Keratinocyte (primary cell): ENCODE measurements around the gene LEFTY1. TPM values are rescaled to one million over a fixed set of nuclear protein-coding genes. Genes with fewer than 3 reads are reported as not detected.

Experiments used
- DNase-seq: peaks from one replicate; pipeline ENCODE4 v3.0.0-alpha.2; 2011; ENCODE audit warnings: low read depth, missing footprints, low spot score
- FAIRE-seq: peaks from 2 replicates; lab custom pipeline; 2011; peaks lifted over from hg19 to GRCh38; lab: Jason Lieb, UNC
- H2AFZ ChIP-seq: 2 replicates; pipeline ENCODE4 v1.6.0; 2012; ENCODE audit warnings: low read length, control low read depth, inconsistent platforms; ENCODE audit not compliant: control insufficient read depth
- H3K27ac ChIP-seq: 2 replicates; pipeline ENCODE4 v1.5.1; 2011; ENCODE audit warnings: low read length; ENCODE audit not compliant: control insufficient read depth, insufficient read depth
- H3K27me3 ChIP-seq: 3 replicates; pipeline ENCODE4 v1.6.0; 2011; ENCODE audit warnings: low read length; ENCODE audit not compliant: control insufficient read depth, insufficient read depth; ENCODE audit errors: extremely low read depth
- H3K36me3 ChIP-seq, 2 experiments: 2 replicates in 1 of 2; 3 replicates in 1 of 2; pipeline ENCODE4 v1.5.1; 2011; ENCODE audit warnings: low read length in 2 of 2, mild to moderate bottlenecking in 1 of 2; ENCODE audit not compliant: control insufficient read depth in 2 of 2, insufficient read depth in 2 of 2; ENCODE audit errors: extremely low read depth in 1 of 2
- H3K4me1 ChIP-seq: 3 replicates; pipeline ENCODE4 v1.5.1; 2011; ENCODE audit warnings: low read length; ENCODE audit not compliant: control insufficient read depth, insufficient read depth; ENCODE audit errors: extremely low read depth
- H3K4me2 ChIP-seq: 3 replicates; pipeline ENCODE4 v1.6.0; 2011; ENCODE audit warnings: low read depth, low read length; ENCODE audit not compliant: control insufficient read depth, insufficient read depth; ENCODE audit errors: extremely low read depth
- H3K4me3 ChIP-seq, 3 experiments: fragments of 200-600 bp in 1 of 3; sonication (generic) in 1 of 3; 2 replicates in 2 of 3; 3 replicates in 1 of 3; pipeline ENCODE4 v1.5.1; 2011 to 2016; ENCODE audit warnings: low read length in 3 of 3, mild to moderate bottlenecking in 3 of 3, control low read depth in 2 of 3, inconsistent platforms in 1 of 3, low read depth in 1 of 3, mixed read lengths in 1 of 3, mixed run types in 1 of 3, moderate library complexity in 1 of 3; ENCODE audit not compliant: control insufficient read depth in 2 of 3, insufficient read depth in 2 of 3; ENCODE audit errors: extremely low read depth in 1 of 3
- H3K79me2 ChIP-seq: 2 replicates; pipeline ENCODE4 v1.6.0; 2012; ENCODE audit warnings: low read length; ENCODE audit not compliant: control insufficient read depth, insufficient read depth
- H3K9ac ChIP-seq: 3 replicates; pipeline ENCODE4 v1.6.0; 2011; ENCODE audit warnings: low read length; ENCODE audit not compliant: control insufficient read depth, insufficient read depth; ENCODE audit errors: extremely low read depth
- H3K9me1 ChIP-seq: 3 replicates; pipeline ENCODE4 v1.6.0; 2011; ENCODE audit warnings: low read length; ENCODE audit not compliant: control insufficient read depth, insufficient read depth; ENCODE audit errors: extremely low read depth
- H3K9me3 ChIP-seq: 2 replicates; pipeline ENCODE4 v1.5.1; 2012; ENCODE audit warnings: low read depth, low read length; ENCODE audit not compliant: control insufficient read depth
- H4K20me1 ChIP-seq: 3 replicates; pipeline ENCODE4 v1.6.0; 2011; ENCODE audit warnings: low read length; ENCODE audit not compliant: control insufficient read depth, insufficient read depth; ENCODE audit errors: extremely low read depth
- CTCF ChIP-seq, 3 experiments: IDR thresholded peaks in 1 of 3; conservative IDR thresholded peaks in 1 of 3; optimal IDR thresholded peaks in 1 of 3; 2 replicates in 2 of 3; 3 replicates in 1 of 3; pipeline versions ENCODE3 to v1.5.1; 2011; ENCODE audit warnings: low read length in 3 of 3, mild to moderate bottlenecking in 3 of 3, moderate library complexity in 2 of 3, control low read depth in 1 of 3, inconsistent platforms in 1 of 3; ENCODE audit not compliant: insufficient read depth in 2 of 3; ENCODE audit errors: extremely low read depth in 1 of 3
- EZH2 ChIP-seq: IDR thresholded peaks from one replicate; pipeline ENCODE4 v1.6.1; 2012; ENCODE audit warnings: inconsistent platforms, mild to moderate bottlenecking, low read length, moderate library complexity
- dilution Hi-C: fragments of 300-500 bp; cut with MboI; formaldehyde crosslinking; loops from one replicate; pipeline ENCODE4 v1.7.0; 2020; ENCODE audit warnings: low sequenced_read_pairs; ENCODE audit not compliant: extremely low pct_ligation_motif_present
- polyA plus RNA-seq, 5 experiments: library from polyadenylated mRNA; depleted of rRNA in 3 of 5; stranded (reverse) in 3 of 5; stranded (forward) in 1 of 5; unstranded in 1 of 5; fragments of >200 nt; gene quantifications; 1 replicate in 1 of 5; 2 replicates in 3 of 5; 3 replicates in 1 of 5; pipeline versions ENCODE4 v1.2.1 to v1.2.3, GENCODE V29; 2011 to 2012; ENCODE audit warnings: missing spikeins in 2 of 5, low read depth in 1 of 5, low replicate concordance in 1 of 5

LEFTY1 gene
- polyA plus RNA-seq, 1 donor (not counting 4 experiments of a cell fraction or from before 2014, with no cell fraction given): not detected

GRCh38 chr1:225877580-225877979, 11.4 kb downstream of the LEFTY1 start:
- Histone ChIP-seq H3K4me3 (no peak overlapping the region), H3K4me1 (peaks cover 29% of the 10 kb centered on the region), H2AFZ (no peak overlapping the region), H3K4me2 (no peak overlapping the region), H3K79me2 (peaks cover 7% of the 10 kb centered on the region), H4K20me1 (peaks cover 26% of the 10 kb centered on the region), H3K9me1 (peaks cover 6% of the 10 kb centered on the region), H3K27me3 (no peaks in the 10 kb centered on the region), H3K36me3 (peaks cover 11 to 14% of the 10 kb centered on the region in 2 experiments), H3K27ac (no peak overlapping the region), H3K9me3 (no peaks in the 10 kb centered on the region), H3K9ac (no peak overlapping the region)
- peak; percentile 35 to 63 (median 59) for TF ChIP-seq CTCF (optimal IDR thresholded peaks at IDR 0.05 in 1 of 3, IDR thresholded peaks at IDR 0.05 in 1 of 3, conservative IDR thresholded peaks at IDR 0.05 in 1 of 3; ENCODE audit: extremely low read depth in 1 of 3, insufficient read depth in 2 of 3, low read length in 3 of 3)
- no peak for TF ChIP-seq EZH2
- dilution Hi-C loops: no loop called here
- DNase-seq (no peak), FAIRE-seq (no peak)

- H3K4me1 ChIP-seq: peaks cover 29% of the 10 kb centered on the region
- H3K27ac ChIP-seq: no peak overlapping the region
- FAIRE-seq (no peak), DNase-seq (no peak)
- TF ChIP-seq CTCF (optimal IDR thresholded peaks at IDR 0.05 in 1 of 3, IDR thresholded peaks at IDR 0.05 in 1 of 3, conservative IDR thresholded peaks at IDR 0.05 in 1 of 3; ENCODE audit: extremely low read depth in 1 of 3, insufficient read depth in 2 of 3, low read length in 3 of 3): no peak
- no peak for TF ChIP-seq EZH2
- peaks cover 7% of the 10 kb centered on the region for H3K79me2 ChIP-seq
- H3K4me2 ChIP-seq: no peak overlapping the region
- peaks cover 26% of the 10 kb centered on the region for H4K20me1 ChIP-seq
- dilution Hi-C loops: no loop called here
- no peak overlapping the region for H3K4me3 ChIP-seq
- H2AFZ ChIP-seq: no peak overlapping the region
- peaks cover 6% of the 10 kb centered on the region for H3K9me1 ChIP-seq
- no peaks in the 10 kb centered on the region for H3K9me3 ChIP-seq
- no peak overlapping the region for H3K9ac ChIP-seq
- peaks cover 11 to 14% of the 10 kb centered on the region in 2 experiments for H3K36me3 ChIP-seq
- H3K27me3 ChIP-seq: no peaks in the 10 kb centered on the region
Observed at GRCh38 chr1:225876900-225877510, 11.9 kb downstream of the LEFTY1 start.
